K562 (cell line): ENCODE data around the gene TIMM22. TPM values are rescaled to one million over a fixed set of nuclear protein-coding genes. Genes with fewer than 3 reads are reported as not detected.

Source experiments
- ATAC-seq: fragments of 200-7000 bp; cut with Tn5 transposase; 3 replicates; pipeline ENCODE4 v1.9.1; 2020; ENCODE audit warnings: moderate library complexity
- BruUV-seq: library from RNA; stranded (reverse); fragments of 400-500 nt; replicated peaks from 2 replicates; lab custom pipeline; 2021; lab: Mats Ljungman, UMichigan
- CTCF ChIA-PET: fragments of 300-600 bp; formaldehyde crosslinking; extraction: SDS; loops from one replicate; lab custom pipeline; 2021; ENCODE audit warnings: low intra/inter-chr PET ratio; lab: Yijun Ruan, JAX
- POLR2A ChIA-PET: fragments of 300-600, 350-650 bp; sonication (Branson Sonifier 250); formaldehyde crosslinking; extraction: SDS; loops from one replicate; lab custom pipeline; 2021; ENCODE audit warnings: antibody characterized with exemption, inconsistent platforms; lab: Yijun Ruan, JAX
- DNase-seq, 4 experiments: peaks; one replicate each; pipeline versions ENCODE4 v3.0.0 to v3.0.0-alpha.2; 2011 to 2018; ENCODE audit warnings: low spot score in 3 of 4, mixed read lengths in 3 of 4; ENCODE audit errors: extremely low read depth in 1 of 4
- FAIRE-seq: peaks from 2 replicates; lab custom pipeline; 2011; peaks lifted over from hg19 to GRCh38; lab: Jason Lieb, UNC
- H2AFZ ChIP-seq: 2 replicates; pipeline ENCODE4 v1.6.0; 2011; ENCODE audit warnings: low read depth, low read length, control low read depth, inconsistent platforms
- H3K27ac ChIP-seq: fragments of 200-600 bp; 3 replicates; pipeline ENCODE4 v1.8.0; 2011; ENCODE audit warnings: low read depth, mild to moderate bottlenecking, control low read depth, inconsistent platforms, low read length, moderate library complexity, mixed read lengths; ENCODE audit errors: extremely low read depth
- H3K27me3 ChIP-seq, 2 experiments: fragments of 300-600 bp in 1 of 2; 2 replicates in 1 of 2; 3 replicates in 1 of 2; pipeline versions ENCODE4 v1.6.0 to v1.8.0; 2011; ENCODE audit warnings: inconsistent platforms in 2 of 2, low read length in 2 of 2, mild to moderate bottlenecking in 1 of 2, mixed read lengths in 1 of 2, moderate library complexity in 1 of 2; ENCODE audit not compliant: control insufficient read depth in 2 of 2, insufficient read depth in 2 of 2
- H3K36me3 ChIP-seq: fragments of 300-600 bp; 3 replicates; pipeline ENCODE4 v1.8.0; 2011; ENCODE audit warnings: mild to moderate bottlenecking, low read length, inconsistent platforms; ENCODE audit not compliant: control insufficient read depth, insufficient read depth
- H3K4me1 ChIP-seq, 2 experiments: fragments of 200-600 bp in 1 of 2; replicated peaks in 1 of 2; 2 replicates in 1 of 2; 3 replicates in 1 of 2; pipeline versions ENCODE4 v1.5.1 to v1.8.0; 2011; ENCODE audit warnings: inconsistent platforms in 2 of 2, low read length in 2 of 2, mild to moderate bottlenecking in 1 of 2, mixed read lengths in 1 of 2, moderate library complexity in 1 of 2; ENCODE audit not compliant: control insufficient read depth in 2 of 2, insufficient read depth in 2 of 2
- H3K4me2 ChIP-seq: 2 replicates; pipeline ENCODE4 v1.6.1; 2011; ENCODE audit warnings: low read length, control low read depth, inconsistent platforms, mixed read lengths; ENCODE audit not compliant: insufficient read depth
- H3K4me3 ChIP-seq: fragments of 200-600 bp; sonication (generic), shearing (Covaris generic); 2 replicates; pipeline ENCODE4 v1.5.1; 2016; ENCODE audit warnings: control low read depth, inconsistent platforms
- H3K79me2 ChIP-seq: fragments of 200-600 bp; 3 replicates; pipeline ENCODE4 v1.8.0; 2011; ENCODE audit warnings: low read length, inconsistent platforms; ENCODE audit not compliant: control insufficient read depth, insufficient read depth
- H3K9ac ChIP-seq, 2 experiments: 2 replicates each; pipeline versions ENCODE4 v1.6.0 to v1.6.1; 2011; ENCODE audit warnings: low read depth in 2 of 2, low read length in 2 of 2, control low read depth in 1 of 2, inconsistent platforms in 1 of 2, mild to moderate bottlenecking in 1 of 2, mixed read lengths in 1 of 2; ENCODE audit not compliant: insufficient read depth in 1 of 2
- H3K9me1 ChIP-seq: one replicate; pipeline ENCODE4 v1.6.0; 2011; ENCODE audit warnings: inconsistent platforms, mild to moderate bottlenecking, low read length, moderate library complexity; ENCODE audit not compliant: control insufficient read depth, insufficient read depth
- H3K9me3 ChIP-seq: replicated peaks from 2 replicates; pipeline ENCODE4 v1.5.1; 2011; ENCODE audit warnings: low read depth, low read length, inconsistent platforms; ENCODE audit not compliant: control insufficient read depth, insufficient read depth
- H4K20me1 ChIP-seq: replicated peaks from 2 replicates; pipeline ENCODE4 v1.6.1; 2011; ENCODE audit warnings: low read length, inconsistent platforms, mixed read lengths; ENCODE audit not compliant: control insufficient read depth, insufficient read depth
- ZFP36 ChIP-seq: fragments of 150-350 bp; IDR thresholded peaks from 2 replicates; pipeline ENCODE4 v1.6.1; 2018; ENCODE audit warnings: low read length, low read depth; ENCODE audit not compliant: partially characterized antibody
- WGBS: fragments of 100-300 bp; shearing (Covaris generic); methylation state at CpG from one replicate; pipeline ENCODE4 v1.1.6; 2016; ENCODE audit warnings: low coverage, mixed read lengths; ENCODE audit not compliant: insufficient coverage; ENCODE audit errors: missing lambda C conversion rate; 5-methylcytosine and 5-hydroxymethylcytosine counted together
- in situ Hi-C: fragments of 300-500 bp; cut with MboI; formaldehyde crosslinking; loops from 4 replicates; pipeline ENCODE4 v1.15.0; 2018; ENCODE audit warnings: inconsistent platforms, mixed read lengths
- intact Hi-C: fragments of 100-400 bp; cut with micrococcal nuclease; formaldehyde crosslinking; loops from 2 replicates; pipeline ENCODE4 v1.14.2; 2022
- polyA plus RNA-seq, 8 experiments: library from polyadenylated mRNA; depleted of rRNA in 4 of 8; stranded (reverse) in 5 of 8; unstranded in 3 of 8; fragments of >200 nt; fragmentation: Nextera tagmentation in 2 of 8; fragmentation: Illumina TruSeq in 1 of 8; extraction: Ambion mirVana in 2 of 8; extraction: Trizol in 1 of 8; gene quantifications; 2 replicates each; pipeline versions ENCODE4 v1.2.1 to v1.2.3, GENCODE V29; 2011 to 2014; ENCODE audit warnings: inconsistent platforms in 1 of 8, missing spikeins in 1 of 8
- total RNA-seq, 7 experiments: library from RNA; depleted of rRNA in 6 of 7; stranded (reverse); fragments of >200 nt in 6 of 7; fragmentation: Illumina TruSeq in 2 of 7; extraction: Trizol in 2 of 7; gene quantifications; 2 replicates each; pipeline versions ENCODE4 v1.2.1 to v1.2.3, GENCODE V29; 2011 to 2021; ENCODE audit warnings: low replicate concordance in 1 of 7
- TF ChIP-seq, protein P1 (sequence below): IDR thresholded peaks from 2 replicates; pipeline ENCODE4 v1.6.1; 2016; ENCODE audit warnings: missing genetic modification characterization, missing compliant biosample characterization

Gene TIMM22
- total and polyA plus RNA-seq, 9 of the 15 experiments (the other 6 are each of a cell fraction or from before 2014, with no cell fraction given) = 5.9 to 14.1 (median 10.3) TPM

DNA sequence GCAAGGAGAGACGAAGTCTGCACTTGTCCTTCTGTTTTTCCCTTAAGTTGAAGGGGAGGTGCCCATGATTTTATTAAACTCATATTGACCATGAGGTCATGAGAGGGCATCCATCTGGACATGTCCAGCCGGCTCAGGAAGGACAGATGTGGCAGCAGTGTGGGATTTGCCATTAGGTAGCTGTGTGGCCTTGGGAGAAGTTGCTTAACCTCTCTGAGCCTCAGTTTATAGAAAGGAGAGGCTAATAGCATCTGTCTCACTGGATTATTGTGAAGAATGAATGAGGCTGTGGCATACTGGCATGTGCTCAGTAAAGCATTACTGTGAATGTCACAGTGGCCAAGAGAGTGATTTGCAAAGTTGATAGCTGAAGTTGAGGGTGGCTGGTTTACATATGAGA lies 1.2 kb downstream of the TIMM22 start:
- no peak for ATAC-seq
- intact Hi-C loops (loop anchor here (5.0 kb wide), 2 partner anchors 201 to 586 kb away; a partner anchor contains a TSS), in situ Hi-C loops (no loop called here)
- CTCF ChIA-PET = interaction anchor here (2.2 kb wide), 1 partner anchor 203 kb away, joined by 11 read pairs; no protein-coding TSS in a partner anchor
- no peaks in the 10 kb centered on the region for H3K27me3 ChIP-seq
- peak overlapping the region; percentile 94 to 97; a peak in 2 of 4 replicates for H3K9ac ChIP-seq
- 19% methylated on average over 2 of the region's 2 CpGs for WGBS
- DNase-seq = no peak
- H3K4me1 ChIP-seq = peaks cover 6% of the 10 kb centered on the region in 2 experiments; a peak in 3 of 5 replicates
- FAIRE-seq = no peak
- TF ChIP-seq, protein P1, sequence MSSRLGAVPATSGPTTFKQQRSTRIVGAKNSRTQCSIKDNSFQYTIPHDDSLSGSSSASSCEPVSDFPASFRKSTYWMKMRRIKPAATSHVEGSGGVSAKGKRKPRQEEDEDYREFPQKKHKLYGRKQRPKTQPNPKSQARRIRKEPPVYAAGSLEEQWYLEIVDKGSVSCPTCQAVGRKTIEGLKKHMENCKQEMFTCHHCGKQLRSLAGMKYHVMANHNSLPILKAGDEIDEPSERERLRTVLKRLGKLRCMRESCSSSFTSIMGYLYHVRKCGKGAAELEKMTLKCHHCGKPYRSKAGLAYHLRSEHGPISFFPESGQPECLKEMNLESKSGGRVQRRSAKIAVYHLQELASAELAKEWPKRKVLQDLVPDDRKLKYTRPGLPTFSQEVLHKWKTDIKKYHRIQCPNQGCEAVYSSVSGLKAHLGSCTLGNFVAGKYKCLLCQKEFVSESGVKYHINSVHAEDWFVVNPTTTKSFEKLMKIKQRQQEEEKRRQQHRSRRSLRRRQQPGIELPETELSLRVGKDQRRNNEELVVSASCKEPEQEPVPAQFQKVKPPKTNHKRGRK (tag) = no peak
- peak; percentile 33 for TF ChIP-seq ZFP36
- H3K27ac ChIP-seq = no peak overlapping the region; the same call in 2 of the 3 replicates
- no peaks in the 10 kb centered on the region for H4K20me1 ChIP-seq
- peaks cover 3% of the 10 kb centered on the region for H3K9me1 ChIP-seq
- no TSS peak for BruUV-seq
- no peak overlapping the region for H2AFZ ChIP-seq
- no peaks in the 10 kb centered on the region for H3K9me3 ChIP-seq
- H3K36me3 ChIP-seq = peaks cover 46% of the 10 kb centered on the region
- peaks cover 25% of the 10 kb centered on the region for H3K79me2 ChIP-seq
- peak overlapping the region; percentile 99 for H3K4me3 ChIP-seq
- POLR2A ChIA-PET = no interaction called here
- H3K4me2 ChIP-seq = peak overlapping the region; percentile 97
